Fibroblast of peridontal ligament (primary cell): Measurements from ENCODE around the gene CYB5D1.
A peak's percentile ranks its signal among the peaks of the same experiment; 100 is the strongest.
"Not testable (repeated sequence)": the region's sequence is repeated elsewhere in the genome, so short reads cannot be mapped to it uniquely, and the experiment has no call there.

Experiments used
- DNase-seq: peaks from one replicate; pipeline ENCODE4 v3.0.0-alpha.2; 2010; ENCODE audit errors: extremely low read depth

The CYB5D1 gene

DNA sequence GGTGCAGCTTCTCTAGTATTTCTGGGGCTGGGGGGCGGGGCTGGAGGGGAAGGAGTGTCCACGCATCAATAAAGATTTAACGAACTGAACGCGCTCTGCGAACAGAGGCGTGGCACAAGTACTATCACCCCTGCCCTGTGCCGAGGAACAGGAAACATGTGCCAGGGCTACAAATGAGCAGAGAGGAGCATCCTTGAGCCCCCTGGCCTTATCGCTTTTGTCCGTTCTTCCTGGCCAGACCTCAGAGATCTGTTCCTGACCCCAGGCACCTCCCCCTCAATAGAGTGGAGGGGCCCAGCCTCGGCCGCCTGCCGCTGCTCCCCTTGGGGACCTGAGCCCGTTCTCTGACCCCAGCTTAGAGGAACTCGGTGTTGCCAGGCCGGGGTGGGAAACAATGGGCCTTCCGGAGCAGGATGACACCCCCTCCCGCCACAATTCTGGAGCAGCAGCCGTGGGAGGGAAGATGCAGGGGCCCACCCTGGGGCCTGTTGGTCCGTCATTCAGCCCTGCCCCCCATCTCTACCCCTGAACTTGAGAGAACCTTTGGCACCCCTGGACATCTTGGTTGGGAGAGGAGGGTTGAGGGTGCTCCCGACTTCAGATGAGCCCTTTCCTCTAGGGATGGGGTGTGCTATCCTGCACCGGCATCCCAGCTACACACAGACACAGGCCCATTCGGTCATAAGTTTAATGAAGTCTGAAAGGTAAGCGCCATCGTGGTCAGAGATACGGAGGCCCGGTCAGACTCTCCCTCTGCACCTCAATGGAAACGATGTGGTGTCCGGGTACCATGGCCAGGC, 1.6 kb upstream of the CYB5D1 start:
- no peak for DNase-seq

DNA sequence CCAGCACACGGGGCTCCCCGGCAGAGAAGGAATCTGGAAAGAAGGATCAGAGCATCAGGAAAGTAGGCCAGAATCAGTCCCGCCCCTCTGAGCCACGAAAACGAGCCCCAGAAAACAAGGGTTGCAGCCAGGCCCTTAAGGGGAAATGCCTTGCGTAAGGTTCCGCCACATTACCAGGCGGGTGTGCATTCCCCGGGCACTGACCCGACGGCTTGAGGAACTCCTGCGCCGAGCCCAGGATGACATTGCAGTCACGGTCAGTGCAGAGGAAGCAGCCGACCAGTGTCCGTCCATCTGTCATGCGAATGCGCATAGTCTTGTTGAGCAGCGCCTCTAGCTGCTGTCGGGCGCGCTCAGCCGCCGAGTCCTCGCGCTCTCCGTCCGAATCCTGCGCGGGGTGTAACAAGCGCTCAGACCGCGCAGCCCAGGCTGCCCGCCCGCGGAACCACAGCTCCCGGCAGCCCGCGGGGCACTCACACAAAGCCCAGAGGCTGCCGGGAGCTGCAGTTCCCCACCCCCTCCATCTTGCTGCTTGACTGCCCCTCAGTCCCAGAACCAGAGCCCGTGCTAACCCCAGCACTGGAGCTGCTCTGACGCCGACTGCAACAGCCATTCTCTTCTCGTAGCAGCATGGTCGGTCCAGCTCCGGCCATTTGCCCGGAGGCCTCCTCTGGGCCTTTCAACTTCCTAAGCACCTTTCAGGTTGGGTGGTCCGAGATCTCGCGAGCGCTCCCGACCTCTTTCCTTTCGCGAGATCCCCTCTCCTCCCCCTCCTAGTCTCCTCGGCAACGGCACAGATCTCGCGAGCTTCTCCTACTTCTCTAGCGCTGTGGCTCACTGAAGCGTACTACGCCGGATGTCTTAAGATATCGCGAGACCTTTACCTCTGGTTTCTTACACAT, 741 bp upstream of the CYB5D1 start, which contains the start of gene NAA38:
Gene NAA38, minus strand, starts transcription at position 749 of the 902 bp plus-strand sequence. Its CDS starts 96 bp downstream, at position 653.
- DNase-seq: peak; percentile 100

DNA sequence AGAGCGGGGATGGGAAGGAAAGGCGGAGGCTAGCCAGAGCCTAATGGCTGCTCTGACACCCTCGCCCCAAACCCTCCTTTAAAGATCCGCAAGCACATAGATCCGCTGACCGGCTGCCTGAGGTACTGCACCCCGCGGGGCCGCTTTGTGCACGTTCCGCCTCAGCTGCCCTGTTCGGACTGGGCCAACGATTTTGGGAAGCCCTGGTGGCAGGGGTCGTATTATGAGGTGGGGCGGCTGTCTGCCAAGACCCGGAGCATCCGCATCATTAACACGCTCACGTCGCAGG, 663 bp downstream of the CYB5D1 start:
- DNase-seq: peak; percentile 54

DNA sequence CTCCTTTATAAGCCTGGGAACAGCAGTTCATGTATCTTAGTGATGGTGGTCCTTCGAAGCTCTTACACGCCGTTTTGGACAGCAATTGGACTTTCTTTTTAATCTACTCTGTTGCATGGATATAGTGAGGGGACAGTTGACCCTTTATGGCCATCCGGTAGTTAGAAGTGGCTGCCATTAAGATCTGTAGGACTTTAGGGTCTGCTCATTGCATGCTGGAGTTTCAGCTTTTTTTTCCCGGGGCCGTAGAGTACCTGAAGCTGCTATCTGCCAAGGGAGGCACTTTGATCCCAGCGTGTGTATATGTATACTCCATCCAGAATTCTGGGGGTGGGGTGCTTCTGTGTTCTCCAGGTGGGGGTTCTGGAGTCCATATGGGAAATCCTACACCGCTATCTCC, 1.2 kb downstream of the CYB5D1 start:
- DNase-seq: no peak

DNA sequence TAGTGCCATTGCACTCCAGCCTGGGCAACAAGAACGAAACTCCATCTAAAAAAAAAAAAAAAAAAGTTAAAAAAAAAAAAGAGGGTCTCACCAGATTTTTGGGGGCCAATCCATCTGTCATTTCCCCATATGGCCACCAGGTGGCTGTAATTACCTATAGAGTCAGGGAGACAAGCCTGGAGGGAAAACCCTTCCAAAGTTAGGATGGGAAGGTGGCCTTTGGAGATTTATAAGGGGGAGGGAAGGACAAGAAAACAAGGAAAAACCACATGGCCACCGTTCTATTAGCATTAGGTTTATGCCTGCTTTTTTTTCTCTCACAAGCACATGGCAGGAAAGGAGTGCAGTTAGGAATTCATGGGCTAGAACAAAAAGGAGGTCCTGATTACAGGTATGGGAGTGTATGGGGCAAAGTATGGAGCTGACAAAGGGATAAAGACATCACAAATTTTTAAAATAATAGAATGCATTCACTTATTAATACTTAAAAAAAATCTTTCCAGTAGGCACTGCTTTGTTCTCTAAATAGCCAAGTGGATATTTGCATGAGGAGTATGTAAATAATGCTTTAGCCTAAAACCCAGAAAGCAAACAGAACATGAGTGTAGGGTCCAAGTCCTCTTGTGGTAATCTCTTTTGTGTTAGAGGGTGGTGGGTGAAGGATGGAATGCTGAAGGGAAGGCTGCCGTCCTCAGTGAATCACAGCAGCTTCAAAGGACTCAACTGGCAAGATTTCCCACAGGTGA, 5.1 kb downstream of the CYB5D1 start:
- DNase-seq: peak; percentile 67

DNA sequence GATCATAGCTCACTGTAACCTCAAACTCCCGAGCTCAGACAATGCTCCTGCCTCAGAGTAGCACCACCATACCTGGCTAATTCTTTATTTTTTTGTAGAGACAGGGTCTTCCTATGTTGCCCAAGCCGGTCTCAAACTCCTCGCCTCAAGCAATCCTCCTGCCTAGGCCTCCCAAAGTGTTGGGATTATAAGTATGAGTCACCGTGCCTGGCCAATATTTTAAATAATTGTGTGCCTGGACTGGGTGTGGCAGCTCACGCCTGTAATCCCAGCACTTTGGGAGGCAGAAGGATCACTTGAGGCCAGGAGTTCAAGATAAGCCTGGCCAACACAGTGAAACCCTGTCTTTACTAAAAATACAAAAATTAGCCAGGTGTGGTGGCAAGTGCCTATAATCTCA, 6.6 kb downstream of the CYB5D1 start:
- DNase-seq: not testable (repeated sequence)

DNA sequence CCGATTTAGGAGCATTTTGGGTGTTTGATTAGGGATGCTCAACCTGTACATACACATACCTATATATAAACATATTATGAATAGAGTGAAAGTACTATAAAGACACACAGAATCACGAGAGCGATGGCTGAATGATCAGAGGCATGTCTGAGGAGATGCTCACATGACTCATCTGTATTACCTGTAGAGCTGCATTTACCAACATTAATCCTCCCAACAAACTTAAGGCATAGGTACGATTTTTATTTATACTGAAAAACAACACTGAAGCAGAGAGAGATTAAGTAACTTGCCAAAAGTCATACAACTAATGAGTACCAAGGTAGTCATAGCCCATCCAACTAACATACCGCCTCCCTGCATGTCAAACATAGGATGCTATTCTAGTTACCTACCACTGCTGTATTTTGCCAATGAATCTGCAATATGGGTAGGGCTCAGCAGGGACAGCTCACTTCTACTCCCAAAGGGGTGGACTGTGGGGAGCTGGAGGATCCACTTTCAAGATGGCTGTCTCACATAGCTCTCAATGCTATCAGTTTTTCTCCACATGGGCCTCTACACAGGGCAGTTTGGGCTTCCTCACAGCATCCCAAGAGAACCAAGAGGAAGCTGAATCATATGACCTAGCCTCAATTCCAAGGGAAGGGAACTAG, 7.3 kb downstream of the CYB5D1 start:
- DNase-seq: no peak

DNA sequence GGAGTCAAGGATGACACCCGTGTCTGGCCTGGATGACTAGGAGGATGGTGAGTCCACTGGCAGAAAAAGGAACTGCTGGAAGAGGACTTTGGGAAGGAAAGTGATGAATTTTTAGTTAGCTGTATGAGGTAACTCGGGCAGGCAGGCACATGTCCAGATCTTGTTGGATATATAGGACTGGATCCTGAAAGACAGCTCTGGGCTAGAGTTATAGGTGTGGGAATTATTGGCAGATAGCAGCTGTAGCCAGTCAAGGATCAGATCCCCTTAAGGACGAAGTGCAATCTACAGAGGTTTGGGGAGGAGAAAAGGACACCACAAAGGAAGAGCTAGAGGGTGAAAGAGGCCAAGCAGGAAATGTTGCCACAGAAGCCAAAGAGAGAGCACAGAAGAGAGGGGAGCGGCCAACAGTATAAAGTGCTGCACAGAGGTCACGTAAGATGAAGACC, 10.1 kb downstream of the CYB5D1 start:
- DNase-seq: no peak

DNA sequence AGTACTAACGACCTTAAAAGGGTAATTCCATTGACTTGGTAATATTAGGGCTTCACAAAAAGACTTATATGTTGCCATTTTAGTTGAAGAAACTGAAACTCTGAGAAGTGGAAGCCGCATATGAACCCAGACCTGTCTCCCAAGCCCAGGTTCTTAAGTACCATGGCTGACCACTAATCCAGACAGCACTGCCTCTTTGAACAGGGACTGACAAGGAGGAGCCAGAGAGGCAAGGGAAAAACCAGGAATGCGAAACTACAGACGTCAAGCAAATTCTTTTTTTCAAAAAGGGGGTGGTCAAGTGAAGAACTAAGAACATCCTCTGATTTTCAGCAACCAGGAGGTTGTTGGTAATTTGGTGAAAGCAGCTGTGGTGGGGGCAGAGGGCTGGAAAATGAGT, 15.2 kb downstream of the CYB5D1 start:
- DNase-seq: no peak

DNA sequence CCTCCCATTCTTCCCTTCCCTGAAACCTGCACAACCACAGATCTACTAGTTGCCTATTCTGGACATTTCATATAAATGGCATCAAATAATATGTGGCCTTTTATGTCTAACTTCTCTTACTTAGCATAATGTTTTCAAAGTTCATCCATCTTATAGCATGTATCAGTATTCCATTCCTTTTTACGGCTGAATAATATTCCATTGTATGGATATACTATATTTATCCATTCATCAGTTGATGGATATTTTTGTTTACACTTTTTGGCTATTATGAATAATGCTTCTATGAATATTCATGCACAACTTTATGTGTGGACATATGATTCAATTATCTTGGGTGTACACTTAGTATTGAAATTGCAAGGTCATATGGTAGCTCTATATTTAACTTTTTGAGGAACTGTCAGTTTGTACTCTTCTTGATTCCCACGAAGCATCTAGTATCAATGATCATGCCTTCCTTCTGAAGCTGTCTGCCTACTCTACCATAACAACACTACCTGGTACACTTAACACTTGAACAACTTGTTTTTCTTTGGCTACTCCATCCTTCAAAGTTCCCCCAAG, 18.1 kb downstream of the CYB5D1 start:
- no peak for DNase-seq

DNA sequence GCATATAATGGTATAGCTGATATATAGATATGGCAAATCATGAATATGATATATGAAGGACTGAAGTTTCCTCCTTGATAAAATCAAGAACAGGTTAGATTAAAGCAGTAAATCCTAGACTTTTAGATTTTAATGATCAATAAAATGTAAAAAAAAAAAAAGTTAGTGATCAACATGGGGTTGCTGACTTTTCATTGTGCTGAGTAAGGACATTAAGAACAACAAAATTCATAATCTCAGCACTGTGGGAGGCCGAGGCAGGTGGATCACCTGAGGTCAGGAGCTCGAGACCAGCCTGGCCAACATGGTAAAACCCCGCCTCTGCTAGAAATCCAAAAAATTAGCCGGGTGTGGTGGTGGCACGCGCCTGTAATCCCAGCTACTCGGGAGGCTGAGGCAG, 20.4 kb downstream of the CYB5D1 start:
- DNase-seq: no peak

DNA sequence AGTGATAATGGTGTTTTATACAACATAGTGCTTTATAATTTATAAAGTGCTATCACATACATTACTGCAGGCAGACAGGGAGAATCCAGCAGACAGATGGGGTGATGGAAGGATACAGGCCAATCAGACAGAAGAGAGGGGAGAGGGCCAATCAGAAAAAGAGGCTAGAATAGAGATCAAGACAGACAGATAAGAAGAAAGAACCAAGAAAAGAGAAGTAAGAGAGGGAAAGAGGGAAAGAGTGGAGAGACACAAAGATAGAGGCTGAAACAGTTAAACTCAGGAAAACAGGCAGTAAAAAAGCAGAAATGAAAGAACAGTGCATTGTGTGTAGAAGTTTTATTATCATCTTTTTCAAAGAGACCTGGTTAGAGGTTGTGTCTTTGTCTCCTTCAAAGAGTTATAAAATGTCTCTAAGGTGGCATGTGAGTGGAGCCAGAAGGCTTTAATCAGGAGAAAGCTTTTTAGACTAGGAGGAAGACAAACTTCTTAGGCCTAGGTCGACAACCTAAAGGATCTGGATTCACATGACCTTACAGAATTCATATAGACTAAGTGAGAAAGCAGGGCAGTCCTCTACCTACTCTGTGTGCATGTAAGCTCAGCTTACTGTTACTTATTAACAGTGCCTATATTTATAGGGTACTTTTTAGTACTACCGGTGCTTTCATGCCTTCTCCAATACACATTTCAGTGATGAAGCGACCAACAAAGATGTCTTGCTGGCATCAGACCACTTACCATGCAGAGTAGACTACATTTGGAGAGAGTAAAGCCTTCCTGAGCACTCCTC, 22.5 kb downstream of the CYB5D1 start:
- no peak for DNase-seq

DNA sequence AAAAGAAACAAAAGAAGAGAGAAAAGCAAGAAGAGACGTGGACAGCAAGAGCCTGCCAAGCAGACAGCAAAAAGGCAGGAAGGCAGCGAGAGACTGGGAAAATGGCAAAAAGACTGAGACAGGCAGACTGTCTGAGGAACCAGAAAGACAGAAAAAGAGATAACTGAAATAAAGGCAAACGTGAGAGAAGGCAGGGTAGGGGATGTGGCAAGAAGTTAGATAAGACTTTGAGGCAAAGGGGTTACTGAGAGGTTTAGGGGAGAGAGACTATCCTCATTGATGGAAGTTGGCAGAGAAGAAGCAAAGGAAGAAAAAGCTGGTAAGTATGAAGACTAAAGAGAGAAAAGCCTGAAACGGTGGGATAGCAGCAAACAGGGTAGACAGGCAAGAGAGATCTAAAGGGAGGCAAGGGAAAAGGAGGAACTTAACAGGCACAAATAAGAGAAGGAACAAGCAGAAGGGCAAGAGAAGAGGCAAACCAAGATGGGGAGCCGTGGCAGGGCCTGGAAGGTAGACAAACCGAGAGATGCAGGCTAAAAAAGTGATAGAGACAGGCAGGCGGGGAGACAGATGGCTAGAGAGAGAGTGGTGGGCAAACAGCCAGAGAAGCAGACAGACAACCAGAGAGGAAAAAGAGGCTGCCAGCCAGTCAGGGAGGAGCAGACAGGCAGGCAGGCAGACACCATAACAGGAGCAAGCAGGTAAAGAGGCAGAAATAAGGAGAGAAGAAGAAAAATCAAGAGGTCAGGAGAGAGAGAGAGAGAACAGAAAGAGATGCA, 23.7 kb downstream of the CYB5D1 start:
- DNase-seq: no peak

DNA sequence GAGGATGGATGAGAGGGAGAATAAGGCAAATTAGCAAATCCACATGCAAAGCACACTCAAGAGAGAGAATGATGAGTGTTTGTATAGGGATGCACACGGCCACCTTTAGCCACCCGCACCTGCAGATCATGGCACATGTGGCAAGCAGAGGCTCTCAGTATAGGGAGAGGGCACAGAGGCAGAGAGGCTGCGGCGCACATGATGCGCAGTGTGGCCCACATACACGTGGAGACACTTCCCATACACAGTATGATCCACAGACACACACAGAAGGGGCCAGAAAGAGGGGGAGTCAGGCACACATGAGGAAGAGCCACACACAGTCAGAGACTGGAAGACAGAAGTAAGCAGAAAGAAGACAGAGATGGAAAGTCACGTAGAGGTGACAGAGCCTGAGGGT, 24.3 kb downstream of the CYB5D1 start:
- no peak for DNase-seq

DNA sequence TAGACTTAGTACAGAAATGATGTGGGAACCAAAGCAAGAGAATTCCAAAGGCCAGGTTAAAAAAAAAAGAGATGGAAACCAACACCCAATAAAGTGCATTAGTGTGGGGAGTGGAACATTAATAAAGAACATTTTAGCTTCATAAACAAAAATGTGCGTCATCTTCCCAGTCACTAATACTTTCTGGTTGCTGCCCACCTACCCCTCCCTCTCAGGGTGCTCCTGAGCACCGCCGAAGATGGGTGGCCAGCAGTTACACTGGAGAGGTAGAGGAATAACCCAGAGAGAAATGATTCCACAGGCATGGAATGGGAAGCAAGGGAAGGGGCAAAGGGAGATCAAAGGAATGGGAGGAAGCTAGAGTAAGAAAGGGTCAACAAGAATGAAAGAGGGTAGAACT, 24.8 kb downstream of the CYB5D1 start:
- DNase-seq: no peak

DNA sequence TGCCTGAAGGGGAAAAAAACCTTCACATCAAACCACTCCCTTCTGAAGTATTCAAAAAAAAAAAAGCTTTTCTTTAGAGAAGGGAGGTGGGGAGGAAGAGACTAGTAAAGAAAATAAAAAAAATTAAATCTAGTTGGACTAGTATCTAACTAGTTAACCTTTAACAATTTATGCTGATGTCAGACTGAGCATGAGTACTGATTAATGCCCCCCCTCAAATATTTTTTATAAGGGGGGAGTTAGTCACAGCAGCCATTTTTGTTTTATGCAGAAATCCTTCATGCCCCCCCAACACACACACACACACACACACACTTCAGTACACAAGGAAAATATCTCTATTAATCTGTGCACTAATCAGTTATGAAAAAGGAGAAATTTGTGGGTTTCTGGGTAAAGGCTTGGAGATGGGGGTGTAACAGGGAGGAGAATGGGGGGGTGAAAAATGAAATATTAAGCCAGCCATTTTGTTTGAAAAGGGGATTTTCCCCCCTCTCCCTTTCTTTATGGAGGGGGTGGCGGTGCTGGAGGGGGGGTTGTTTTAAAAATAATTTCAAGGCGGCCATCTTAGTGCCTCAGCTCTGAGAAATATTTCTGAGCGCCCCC, 26.1 kb downstream of the CYB5D1 start:
- DNase-seq: peak; percentile 54

DNA sequence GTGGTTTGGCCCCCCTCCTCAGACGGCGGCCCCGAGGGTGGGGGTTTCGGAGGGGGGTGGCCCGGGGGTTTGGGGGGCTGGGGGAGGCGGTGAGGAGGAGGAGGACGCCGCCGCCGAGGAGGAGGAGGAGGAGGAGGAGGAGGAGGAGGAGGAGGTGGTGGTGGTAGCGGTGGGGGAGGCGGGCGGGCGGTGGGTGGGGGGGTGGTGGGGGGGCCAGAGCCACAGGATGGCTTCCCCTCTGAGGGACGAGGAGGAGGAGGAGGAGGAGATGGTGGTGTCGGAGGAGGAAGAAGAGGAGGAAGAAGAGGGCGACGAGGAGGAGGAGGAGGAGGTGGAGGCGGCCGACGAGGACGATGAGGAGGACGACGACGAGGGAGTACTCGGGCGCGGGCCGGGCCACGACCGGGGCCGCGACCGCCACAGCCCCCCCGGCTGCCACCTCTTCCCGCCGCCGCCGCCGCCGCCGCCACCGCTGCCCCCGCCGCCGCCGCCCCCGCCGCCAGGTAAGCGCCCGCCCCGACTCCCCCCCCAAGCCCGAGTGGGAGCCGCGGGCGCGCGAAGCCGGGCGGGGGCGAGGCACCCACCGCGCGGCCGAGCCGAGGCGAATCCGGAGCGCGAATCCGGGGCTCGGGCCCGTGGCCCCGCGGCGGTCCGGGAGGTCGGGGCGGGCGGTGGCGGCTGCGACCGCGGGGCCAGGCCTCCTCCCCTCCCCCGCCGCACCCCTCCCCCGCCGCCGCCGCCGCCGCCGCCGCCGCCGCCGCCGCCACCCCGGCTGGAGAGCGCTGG, 27.0 kb downstream of the CYB5D1 start:
- DNase-seq: no peak

DNA sequence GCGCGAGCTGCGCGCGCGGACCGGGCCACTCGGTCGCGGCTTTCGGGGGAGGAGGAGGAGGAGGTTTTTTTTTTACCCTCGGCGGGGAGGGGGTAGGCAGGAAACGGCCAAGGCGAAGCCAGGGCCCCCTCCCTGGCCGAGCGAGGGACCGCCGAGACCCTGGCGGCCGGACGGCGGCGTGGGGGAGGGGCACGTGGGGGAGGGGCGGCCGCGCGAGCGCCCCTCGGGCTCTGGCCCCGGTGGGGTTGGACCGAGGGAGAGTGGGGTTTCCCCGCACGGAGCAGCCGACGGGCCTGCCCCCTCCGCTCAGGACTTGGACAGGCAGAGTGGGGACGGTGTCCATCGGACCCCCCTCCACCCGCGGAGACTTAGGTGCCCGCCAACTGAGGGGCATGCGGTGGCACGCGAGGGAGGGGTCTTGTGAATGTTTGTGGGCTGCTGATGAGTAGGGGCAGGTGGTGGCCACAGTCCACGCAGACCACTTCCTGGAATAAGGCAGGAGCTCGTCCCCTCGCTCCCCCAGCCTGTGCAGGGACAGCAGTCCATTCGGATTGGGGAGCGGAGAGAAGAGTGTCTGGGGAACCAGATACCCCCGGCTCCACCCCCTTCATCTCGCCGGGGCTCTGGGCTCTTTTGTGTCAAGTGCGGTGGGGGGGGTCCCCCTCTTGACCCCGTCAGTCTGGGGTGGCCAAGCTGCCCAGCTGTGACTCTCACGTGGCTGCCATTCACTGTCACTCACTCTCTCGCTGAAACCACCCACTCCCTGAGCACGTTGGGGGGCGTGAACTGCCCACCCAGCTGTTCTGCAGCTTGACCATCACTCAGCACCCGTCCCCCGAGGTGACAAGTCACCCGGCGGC, 27.8 kb downstream of the CYB5D1 start:
- no peak for DNase-seq
